DOHH2 (cell line): ENCODE data around the gene PGAP3.
A peak's percentile ranks its signal among the peaks of the same experiment; 100 is the strongest.

Experiments used
- H3F3A ChIP-seq: fragments of 200-600 bp; sonication (generic), shearing (Covaris generic); 2 replicates; pipeline ENCODE4 v1.6.0; 2016; ENCODE audit warnings: antibody characterized with exemption, mild to moderate bottlenecking; ENCODE audit not compliant: control insufficient read depth, insufficient read depth
- H3K27ac ChIP-seq: fragments of 200-600 bp; sonication (generic); 2 replicates; pipeline ENCODE4 v1.5.1; 2014; ENCODE audit warnings: low read depth, mild to moderate bottlenecking, low read length, moderate library complexity
- H3K27me3 ChIP-seq: fragments of 200-600 bp; sonication (generic); 2 replicates; pipeline ENCODE4 v1.6.1; 2014; ENCODE audit warnings: mild to moderate bottlenecking, low read length, mixed read lengths; ENCODE audit not compliant: control insufficient read depth
- H3K36me3 ChIP-seq: fragments of 200-600 bp; sonication (generic); 2 replicates; pipeline ENCODE4 v1.6.1; 2014; ENCODE audit warnings: mild to moderate bottlenecking, low read length, moderate library complexity, mixed read lengths; ENCODE audit not compliant: control insufficient read depth
- H3K4me1 ChIP-seq: fragments of 200-600 bp; sonication (generic); 2 replicates; pipeline ENCODE4 v1.6.1; 2014; ENCODE audit warnings: mild to moderate bottlenecking, low read length, mixed read lengths; ENCODE audit not compliant: control insufficient read depth
- H3K4me2 ChIP-seq: fragments of 200-600 bp; sonication (generic); 2 replicates; pipeline ENCODE4 v1.6.0; 2014; ENCODE audit warnings: mild to moderate bottlenecking, low read length, moderate library complexity
- H3K4me3 ChIP-seq: fragments of 200-600 bp; sonication (generic); 2 replicates; pipeline ENCODE4 v1.5.1; 2014; ENCODE audit warnings: mild to moderate bottlenecking, low read length, mixed read lengths
- H3K79me2 ChIP-seq: fragments of 200-600 bp; sonication (generic); 2 replicates; pipeline ENCODE4 v1.6.1; 2014; ENCODE audit warnings: mild to moderate bottlenecking, low read length, mixed read lengths; ENCODE audit not compliant: control insufficient read depth
- H3K9me2 ChIP-seq: fragments of 200-600 bp; sonication (generic); replicated peaks from 2 replicates; pipeline ENCODE4 v1.6.1; 2014; ENCODE audit warnings: mild to moderate bottlenecking, low read length, mixed read lengths; ENCODE audit not compliant: control insufficient read depth
- H3K9me3 ChIP-seq: fragments of 200-600 bp; sonication (generic); 2 replicates; pipeline ENCODE4 v1.6.1; 2014; ENCODE audit warnings: antibody characterized with exemption, low read length, mixed read lengths; ENCODE audit not compliant: control insufficient read depth, insufficient read depth
- H4K20me1 ChIP-seq: fragments of 200-600 bp; sonication (generic); 2 replicates; pipeline ENCODE4 v1.6.0; 2014; ENCODE audit warnings: low read depth, mild to moderate bottlenecking, antibody characterized with exemption, low read length, moderate library complexity; ENCODE audit not compliant: control insufficient read depth, insufficient read depth
- EZH2phosphoT487 ChIP-seq: fragments of 200-600 bp; sonication (generic); IDR thresholded peaks from 2 replicates; pipeline ENCODE4 v1.6.1; 2017; ENCODE audit warnings: borderline replicate concordance, mild to moderate bottlenecking, antibody characterized with exemption, low read length, moderate library complexity, mixed read lengths
- TF ChIP-seq, protein P1 (sequence below): fragments of 200-600 bp; sonication (generic); IDR thresholded peaks from one replicate; pipeline ENCODE4 v1.5.1; 2014; ENCODE audit warnings: antibody characterized with exemption, mild to moderate bottlenecking, low read depth, low read length; ENCODE audit not compliant: poor library complexity, severe bottlenecking

Gene PGAP3

GRCh38 chr17:39660011-39660360 lies 27.9 kb downstream of the PGAP3 start:
- TF ChIP-seq, protein P1, sequence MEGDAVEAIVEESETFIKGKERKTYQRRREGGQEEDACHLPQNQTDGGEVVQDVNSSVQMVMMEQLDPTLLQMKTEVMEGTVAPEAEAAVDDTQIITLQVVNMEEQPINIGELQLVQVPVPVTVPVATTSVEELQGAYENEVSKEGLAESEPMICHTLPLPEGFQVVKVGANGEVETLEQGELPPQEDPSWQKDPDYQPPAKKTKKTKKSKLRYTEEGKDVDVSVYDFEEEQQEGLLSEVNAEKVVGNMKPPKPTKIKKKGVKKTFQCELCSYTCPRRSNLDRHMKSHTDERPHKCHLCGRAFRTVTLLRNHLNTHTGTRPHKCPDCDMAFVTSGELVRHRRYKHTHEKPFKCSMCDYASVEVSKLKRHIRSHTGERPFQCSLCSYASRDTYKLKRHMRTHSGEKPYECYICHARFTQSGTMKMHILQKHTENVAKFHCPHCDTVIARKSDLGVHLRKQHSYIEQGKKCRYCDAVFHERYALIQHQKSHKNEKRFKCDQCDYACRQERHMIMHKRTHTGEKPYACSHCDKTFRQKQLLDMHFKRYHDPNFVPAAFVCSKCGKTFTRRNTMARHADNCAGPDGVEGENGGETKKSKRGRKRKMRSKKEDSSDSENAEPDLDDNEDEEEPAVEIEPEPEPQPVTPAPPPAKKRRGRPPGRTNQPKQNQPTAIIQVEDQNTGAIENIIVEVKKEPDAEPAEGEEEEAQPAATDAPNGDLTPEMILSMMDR: no peak
- TF ChIP-seq EZH2phosphoT487: no peak
- no peaks in the 10 kb centered on the region; the same call in 1 of the 2 replicates for H3F3A ChIP-seq

GRCh38 chr17:39659279-39660010 lies 28.4 kb downstream of the PGAP3 start:
- Histone ChIP-seq H3K4me1 (peaks cover 18% of the 10 kb centered on the region), H3K4me3 (no peak overlapping the region), H3K9me2 (no peaks in the 10 kb centered on the region), H3K9me3 (no peaks in the 10 kb centered on the region), H3F3A (no peaks in the 10 kb centered on the region; the same call in 1 of the 2 replicates), H4K20me1 (no peaks in the 10 kb centered on the region), H3K79me2 (no peaks in the 10 kb centered on the region), H3K36me3 (peaks cover 35% of the 10 kb centered on the region), H3K4me2 (peak overlapping the region; percentile 28), H3K27me3 (no peaks in the 10 kb centered on the region), H3K27ac (peak overlapping the region; percentile 16; the same call in 1 of the 2 replicates)
- TF ChIP-seq, protein P1: no peak
- TF ChIP-seq EZH2phosphoT487: no peak

More at GRCh38 chr17:39660011-39660360, 27.9 kb downstream of the PGAP3 start:
- H3K79me2 ChIP-seq: no peaks in the 10 kb centered on the region
- no peak overlapping the region for H3K4me2 ChIP-seq
- H3K4me3 ChIP-seq: no peak overlapping the region
- H3K27me3 ChIP-seq: no peaks in the 10 kb centered on the region
- H3K27ac ChIP-seq: no peak overlapping the region
- no peaks in the 10 kb centered on the region for H4K20me1 ChIP-seq
- peaks cover 18% of the 10 kb centered on the region for H3K4me1 ChIP-seq
- H3K9me2 ChIP-seq: no peaks in the 10 kb centered on the region
- H3K36me3 ChIP-seq: peaks cover 35% of the 10 kb centered on the region
- H3K9me3 ChIP-seq: no peaks in the 10 kb centered on the region

DNA sequence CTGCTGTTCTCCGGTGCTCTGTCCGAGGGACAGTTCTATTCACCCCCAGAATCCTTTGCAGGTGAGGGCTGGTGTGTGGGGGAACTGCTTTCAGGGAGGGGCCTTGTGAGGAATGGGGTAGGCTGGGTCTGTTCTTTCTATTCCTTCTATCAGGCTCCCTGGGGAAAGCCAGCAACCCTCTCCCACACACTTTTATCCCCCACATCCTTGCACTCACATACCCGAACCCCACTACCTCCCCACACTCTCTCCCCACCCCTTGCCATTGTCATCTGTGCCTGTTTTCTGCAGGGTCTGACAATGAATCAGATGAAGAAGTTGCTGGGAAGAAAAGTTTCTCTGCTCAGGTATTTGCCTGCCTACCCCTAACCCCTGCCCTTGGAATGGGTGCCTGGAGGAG lies 29.1 kb downstream of the PGAP3 start:
- Histone ChIP-seq H4K20me1 (no peaks in the 10 kb centered on the region), H3K9me3 (no peaks in the 10 kb centered on the region), H3K27ac (no peak overlapping the region), H3K4me3 (no peak overlapping the region), H3F3A (no peaks in the 10 kb centered on the region; the same call in 1 of the 2 replicates), H3K4me1 (peaks cover 18% of the 10 kb centered on the region), H3K79me2 (no peaks in the 10 kb centered on the region), H3K9me2 (no peaks in the 10 kb centered on the region), H3K36me3 (peaks cover 38% of the 10 kb centered on the region), H3K27me3 (no peaks in the 10 kb centered on the region), H3K4me2 (peak overlapping the region; percentile 28)
- no peak for TF ChIP-seq EZH2phosphoT487
- TF ChIP-seq, protein P1: no peak
